Measurements from ENCODE around the gene SIN3B.
"Not testable (repeated sequence)": the region's sequence is repeated elsewhere in the genome, so short reads cannot be mapped to it uniquely, and the experiment has no call there.

The SIN3B gene

DNA sequence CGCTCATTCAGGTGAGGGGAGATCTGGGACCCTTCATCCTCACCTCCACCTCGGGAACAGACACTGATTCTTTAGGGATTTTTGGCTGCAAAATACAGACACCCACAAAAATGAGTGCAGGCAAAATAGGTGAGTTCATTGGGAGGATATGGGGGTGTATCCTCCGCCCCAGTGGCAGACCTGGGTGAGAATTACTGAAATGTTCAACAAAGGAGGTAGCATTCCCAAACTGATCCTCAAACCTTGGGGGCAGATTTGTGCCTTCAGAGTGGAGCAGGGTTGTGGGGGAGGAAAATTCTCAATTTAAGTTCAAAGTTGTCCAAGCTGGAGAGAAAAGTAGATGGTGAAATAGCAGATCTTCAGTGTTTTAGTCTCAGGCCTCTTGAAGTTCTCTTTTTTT, 31.3 kb upstream of the SIN3B start:
- H3K36me3 ChIP-seq (ENCODE audit: control insufficient read depth in 2 of 2, insufficient read depth in 1 of 2, low read length in 2 of 2), result no peaks in the 10 kb centered on the region
- H3K9me3 ChIP-seq (ENCODE audit: control insufficient read depth, insufficient read depth, low read depth, low read length), result no peaks in the 10 kb centered on the region
- ChIA-PET POLR2A (interaction anchor here (0.7 kb wide), 1 partner anchor 541 kb away, joined by 5 read pairs; no protein-coding TSS in a partner anchor), CTCF (no interaction called here)
- H3K4me3 ChIP-seq (ENCODE audit: low read depth, low read length), result no peak overlapping the region
- no peak for TF ChIP-seq TCF7L2 (IDR thresholded peaks at IDR 0.05; ENCODE audit: borderline replicate concordance, low read depth, low read length)
- TF ChIP-seq, protein P1, sequence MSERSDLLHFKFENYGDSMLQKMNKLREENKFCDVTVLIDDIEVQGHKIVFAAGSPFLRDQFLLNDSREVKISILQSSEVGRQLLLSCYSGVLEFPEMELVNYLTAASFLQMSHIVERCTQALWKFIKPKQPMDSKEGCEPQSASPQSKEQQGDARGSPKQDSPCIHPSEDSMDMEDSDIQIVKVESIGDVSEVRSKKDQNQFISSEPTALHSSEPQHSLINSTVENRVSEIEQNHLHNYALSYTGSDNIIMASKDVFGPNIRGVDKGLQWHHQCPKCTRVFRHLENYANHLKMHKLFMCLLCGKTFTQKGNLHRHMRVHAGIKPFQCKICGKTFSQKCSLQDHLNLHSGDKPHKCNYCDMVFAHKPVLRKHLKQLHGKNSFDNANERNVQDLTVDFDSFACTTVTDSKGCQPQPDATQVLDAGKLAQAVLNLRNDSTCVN (tag by site-specific recombination; optimal IDR thresholded peaks at IDR 0.05), result no peak
- TF ChIP-seq, protein P2, sequence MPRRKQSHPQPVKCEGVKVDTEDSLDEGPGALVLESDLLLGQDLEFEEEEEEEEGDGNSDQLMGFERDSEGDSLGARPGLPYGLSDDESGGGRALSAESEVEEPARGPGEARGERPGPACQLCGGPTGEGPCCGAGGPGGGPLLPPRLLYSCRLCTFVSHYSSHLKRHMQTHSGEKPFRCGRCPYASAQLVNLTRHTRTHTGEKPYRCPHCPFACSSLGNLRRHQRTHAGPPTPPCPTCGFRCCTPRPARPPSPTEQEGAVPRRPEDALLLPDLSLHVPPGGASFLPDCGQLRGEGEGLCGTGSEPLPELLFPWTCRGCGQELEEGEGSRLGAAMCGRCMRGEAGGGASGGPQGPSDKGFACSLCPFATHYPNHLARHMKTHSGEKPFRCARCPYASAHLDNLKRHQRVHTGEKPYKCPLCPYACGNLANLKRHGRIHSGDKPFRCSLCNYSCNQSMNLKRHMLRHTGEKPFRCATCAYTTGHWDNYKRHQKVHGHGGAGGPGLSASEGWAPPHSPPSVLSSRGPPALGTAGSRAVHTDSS (tag by site-specific recombination; IDR thresholded peaks at IDR 0.05), result no peak
- TF ChIP-seq, protein P3, sequence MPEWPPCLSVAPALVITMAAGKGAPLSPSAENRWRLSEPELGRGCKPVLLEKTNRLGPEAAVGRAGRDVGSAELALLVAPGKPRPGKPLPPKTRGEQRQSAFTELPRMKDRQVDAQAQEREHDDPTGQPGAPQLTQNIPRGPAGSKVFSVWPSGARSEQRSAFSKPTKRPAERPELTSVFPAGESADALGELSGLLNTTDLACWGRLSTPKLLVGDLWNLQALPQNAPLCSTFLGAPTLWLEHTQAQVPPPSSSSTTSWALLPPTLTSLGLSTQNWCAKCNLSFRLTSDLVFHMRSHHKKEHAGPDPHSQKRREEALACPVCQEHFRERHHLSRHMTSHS (tag by site-specific recombination; IDR thresholded peaks at IDR 0.05), result no peak
- TF ChIP-seq ZNF121 (tag by site-specific recombination; IDR thresholded peaks at IDR 0.05), result no peak
- no peaks in the 10 kb centered on the region for H3K4me1 ChIP-seq (ENCODE audit: control insufficient read depth, insufficient read depth, low read length)
- no peak overlapping the region for H3K27ac ChIP-seq (ENCODE audit: extremely low read depth, low read depth, low read length)

DNA sequence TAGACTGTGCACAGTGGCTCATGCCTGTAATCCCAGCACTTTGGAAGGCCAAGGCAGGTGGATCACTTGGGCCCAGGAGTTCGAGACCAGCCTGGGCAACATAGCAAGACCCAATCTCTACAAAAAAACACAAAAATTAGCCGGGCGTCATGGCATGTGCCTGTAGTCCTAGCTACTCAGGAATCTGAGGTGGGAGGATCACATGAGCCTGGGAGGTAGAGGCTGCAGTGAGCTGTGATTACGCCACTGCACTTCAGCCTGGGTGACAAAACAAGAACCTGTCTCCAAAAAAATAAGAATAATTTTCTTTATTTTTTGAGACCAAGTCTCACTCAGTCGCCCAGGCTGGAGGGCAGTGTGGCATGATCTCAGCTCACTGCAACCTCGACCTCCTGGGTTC, 30.9 kb upstream of the SIN3B start:
- H3K9me3 ChIP-seq (ENCODE audit: control insufficient read depth, insufficient read depth, low read depth, low read length); H3K27ac ChIP-seq (ENCODE audit: extremely low read depth, low read depth, low read length); H3K36me3 ChIP-seq (ENCODE audit: control insufficient read depth in 2 of 2, insufficient read depth in 1 of 2, low read length in 2 of 2); H3K4me3 ChIP-seq (ENCODE audit: low read depth, low read length); POLR2A ChIA-PET; H3K4me1 ChIP-seq (ENCODE audit: control insufficient read depth, insufficient read depth, low read length); CTCF ChIA-PET: not testable (repeated sequence)

DNA sequence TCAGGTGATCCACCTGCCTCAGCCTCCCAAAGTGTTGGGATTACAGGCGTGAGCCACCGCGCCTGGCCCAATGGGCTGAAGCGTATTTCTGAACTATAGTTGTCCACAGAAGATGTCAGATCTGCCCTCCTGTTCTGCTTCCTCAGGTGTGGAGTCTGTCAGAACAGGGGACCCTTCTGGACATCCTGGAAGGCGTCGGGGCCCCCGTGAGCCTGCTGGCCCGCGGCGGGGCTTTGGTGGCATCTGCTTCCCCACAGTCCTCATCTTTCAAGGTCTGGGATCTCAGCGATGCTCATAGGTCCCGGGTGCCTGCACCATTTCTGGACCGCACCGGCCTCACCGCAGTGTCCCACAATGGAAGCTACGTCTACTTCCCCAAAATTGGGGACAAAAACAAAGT, 29.5 kb upstream of the SIN3B start:
- ChIA-PET POLR2A (no interaction called here), CTCF (no interaction called here)
- TF ChIP-seq, protein P4, sequence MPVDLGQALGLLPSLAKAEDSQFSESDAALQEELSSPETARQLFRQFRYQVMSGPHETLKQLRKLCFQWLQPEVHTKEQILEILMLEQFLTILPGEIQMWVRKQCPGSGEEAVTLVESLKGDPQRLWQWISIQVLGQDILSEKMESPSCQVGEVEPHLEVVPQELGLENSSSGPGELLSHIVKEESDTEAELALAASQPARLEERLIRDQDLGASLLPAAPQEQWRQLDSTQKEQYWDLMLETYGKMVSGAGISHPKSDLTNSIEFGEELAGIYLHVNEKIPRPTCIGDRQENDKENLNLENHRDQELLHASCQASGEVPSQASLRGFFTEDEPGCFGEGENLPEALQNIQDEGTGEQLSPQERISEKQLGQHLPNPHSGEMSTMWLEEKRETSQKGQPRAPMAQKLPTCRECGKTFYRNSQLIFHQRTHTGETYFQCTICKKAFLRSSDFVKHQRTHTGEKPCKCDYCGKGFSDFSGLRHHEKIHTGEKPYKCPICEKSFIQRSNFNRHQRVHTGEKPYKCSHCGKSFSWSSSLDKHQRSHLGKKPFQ (tag by site-specific recombination; IDR thresholded peaks at IDR 0.05), result no peak
- TF ChIP-seq, protein P5, sequence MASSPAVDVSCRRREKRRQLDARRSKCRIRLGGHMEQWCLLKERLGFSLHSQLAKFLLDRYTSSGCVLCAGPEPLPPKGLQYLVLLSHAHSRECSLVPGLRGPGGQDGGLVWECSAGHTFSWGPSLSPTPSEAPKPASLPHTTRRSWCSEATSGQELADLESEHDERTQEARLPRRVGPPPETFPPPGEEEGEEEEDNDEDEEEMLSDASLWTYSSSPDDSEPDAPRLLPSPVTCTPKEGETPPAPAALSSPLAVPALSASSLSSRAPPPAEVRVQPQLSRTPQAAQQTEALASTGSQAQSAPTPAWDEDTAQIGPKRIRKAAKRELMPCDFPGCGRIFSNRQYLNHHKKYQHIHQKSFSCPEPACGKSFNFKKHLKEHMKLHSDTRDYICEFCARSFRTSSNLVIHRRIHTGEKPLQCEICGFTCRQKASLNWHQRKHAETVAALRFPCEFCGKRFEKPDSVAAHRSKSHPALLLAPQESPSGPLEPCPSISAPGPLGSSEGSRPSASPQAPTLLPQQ (tag by site-specific recombination; IDR thresholded peaks at IDR 0.05), result no peak
- TF ChIP-seq, protein P6, sequence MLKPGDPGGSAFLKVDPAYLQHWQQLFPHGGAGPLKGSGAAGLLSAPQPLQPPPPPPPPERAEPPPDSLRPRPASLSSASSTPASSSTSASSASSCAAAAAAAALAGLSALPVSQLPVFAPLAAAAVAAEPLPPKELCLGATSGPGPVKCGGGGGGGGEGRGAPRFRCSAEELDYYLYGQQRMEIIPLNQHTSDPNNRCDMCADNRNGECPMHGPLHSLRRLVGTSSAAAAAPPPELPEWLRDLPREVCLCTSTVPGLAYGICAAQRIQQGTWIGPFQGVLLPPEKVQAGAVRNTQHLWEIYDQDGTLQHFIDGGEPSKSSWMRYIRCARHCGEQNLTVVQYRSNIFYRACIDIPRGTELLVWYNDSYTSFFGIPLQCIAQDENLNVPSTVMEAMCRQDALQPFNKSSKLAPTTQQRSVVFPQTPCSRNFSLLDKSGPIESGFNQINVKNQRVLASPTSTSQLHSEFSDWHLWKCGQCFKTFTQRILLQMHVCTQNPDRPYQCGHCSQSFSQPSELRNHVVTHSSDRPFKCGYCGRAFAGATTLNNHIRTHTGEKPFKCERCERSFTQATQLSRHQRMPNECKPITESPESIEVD (tag by site-specific recombination; IDR thresholded peaks at IDR 0.05), result no peak
- TF ChIP-seq ZNF830 (tag by site-specific recombination; IDR thresholded peaks at IDR 0.05; ENCODE audit: low read depth), result no peak
- TF ChIP-seq, protein P7, sequence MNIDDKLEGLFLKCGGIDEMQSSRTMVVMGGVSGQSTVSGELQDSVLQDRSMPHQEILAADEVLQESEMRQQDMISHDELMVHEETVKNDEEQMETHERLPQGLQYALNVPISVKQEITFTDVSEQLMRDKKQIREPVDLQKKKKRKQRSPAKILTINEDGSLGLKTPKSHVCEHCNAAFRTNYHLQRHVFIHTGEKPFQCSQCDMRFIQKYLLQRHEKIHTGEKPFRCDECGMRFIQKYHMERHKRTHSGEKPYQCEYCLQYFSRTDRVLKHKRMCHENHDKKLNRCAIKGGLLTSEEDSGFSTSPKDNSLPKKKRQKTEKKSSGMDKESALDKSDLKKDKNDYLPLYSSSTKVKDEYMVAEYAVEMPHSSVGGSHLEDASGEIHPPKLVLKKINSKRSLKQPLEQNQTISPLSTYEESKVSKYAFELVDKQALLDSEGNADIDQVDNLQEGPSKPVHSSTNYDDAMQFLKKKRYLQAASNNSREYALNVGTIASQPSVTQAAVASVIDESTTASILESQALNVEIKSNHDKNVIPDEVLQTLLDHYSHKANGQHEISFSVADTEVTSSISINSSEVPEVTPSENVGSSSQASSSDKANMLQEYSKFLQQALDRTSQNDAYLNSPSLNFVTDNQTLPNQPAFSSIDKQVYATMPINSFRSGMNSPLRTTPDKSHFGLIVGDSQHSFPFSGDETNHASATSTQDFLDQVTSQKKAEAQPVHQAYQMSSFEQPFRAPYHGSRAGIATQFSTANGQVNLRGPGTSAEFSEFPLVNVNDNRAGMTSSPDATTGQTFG (tag by site-specific recombination; IDR thresholded peaks at IDR 0.05; ENCODE audit: borderline replicate concordance), result no peak
- no peak for TF ChIP-seq KLF10 (tag by site-specific recombination; IDR thresholded peaks at IDR 0.05)
- TF ChIP-seq ZNF175 (tag by site-specific recombination; IDR thresholded peaks at IDR 0.05), result no peak
- TF ChIP-seq ZNF785 (tag by site-specific recombination; IDR thresholded peaks at IDR 0.05), result no peak
- TF ChIP-seq, protein P8, sequence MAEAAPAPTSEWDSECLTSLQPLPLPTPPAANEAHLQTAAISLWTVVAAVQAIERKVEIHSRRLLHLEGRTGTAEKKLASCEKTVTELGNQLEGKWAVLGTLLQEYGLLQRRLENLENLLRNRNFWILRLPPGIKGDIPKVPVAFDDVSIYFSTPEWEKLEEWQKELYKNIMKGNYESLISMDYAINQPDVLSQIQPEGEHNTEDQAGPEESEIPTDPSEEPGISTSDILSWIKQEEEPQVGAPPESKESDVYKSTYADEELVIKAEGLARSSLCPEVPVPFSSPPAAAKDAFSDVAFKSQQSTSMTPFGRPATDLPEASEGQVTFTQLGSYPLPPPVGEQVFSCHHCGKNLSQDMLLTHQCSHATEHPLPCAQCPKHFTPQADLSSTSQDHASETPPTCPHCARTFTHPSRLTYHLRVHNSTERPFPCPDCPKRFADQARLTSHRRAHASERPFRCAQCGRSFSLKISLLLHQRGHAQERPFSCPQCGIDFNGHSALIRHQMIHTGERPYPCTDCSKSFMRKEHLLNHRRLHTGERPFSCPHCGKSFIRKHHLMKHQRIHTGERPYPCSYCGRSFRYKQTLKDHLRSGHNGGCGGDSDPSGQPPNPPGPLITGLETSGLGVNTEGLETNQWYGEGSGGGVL (tag by site-specific recombination; IDR thresholded peaks at IDR 0.05), result no peak
- TF ChIP-seq ZNF292 (tag by site-specific recombination; IDR thresholded peaks at IDR 0.05; ENCODE audit: borderline replicate concordance, low read depth), result no peak
- no peak for TF ChIP-seq ZNF610 (tag by site-specific recombination; IDR thresholded peaks at IDR 0.05; ENCODE audit: borderline replicate concordance)
- no peak for TF ChIP-seq OSR2 (tag by site-specific recombination; IDR thresholded peaks at IDR 0.05)
- TF ChIP-seq KLF16 (tag by site-specific recombination; IDR thresholded peaks at IDR 0.05), result no peak
- Histone ChIP-seq H3K27ac (ENCODE audit: extremely low read depth, low read depth, low read length) (no peak overlapping the region), H3K9me3 (ENCODE audit: control insufficient read depth, insufficient read depth, low read depth, low read length) (no peaks in the 10 kb centered on the region), H3K4me3 (ENCODE audit: low read depth, low read length) (no peak overlapping the region), H3K4me1 (ENCODE audit: control insufficient read depth, insufficient read depth, low read length) (no peaks in the 10 kb centered on the region), H3K36me3 (ENCODE audit: control insufficient read depth in 2 of 2, insufficient read depth in 1 of 2, low read length in 2 of 2) (no peaks in the 10 kb centered on the region; a peak in 1 of 3 replicates)
